Measurements from ENCODE around the gene ACAA1. TPM values are rescaled to one million over a fixed set of nuclear protein-coding genes. Genes with fewer than 3 reads are reported as not detected.

ACAA1 gene
- total and polyA plus RNA-seq, 2 of the 13 experiments (the other 11 are each of a cell fraction or from before 2014, with no cell fraction given) = 60.8 to 188 TPM

GRCh38 chr3:38130631-38131065 lies 6.3 kb downstream of the ACAA1 start (continued):
- TF ChIP-seq ZNF281 (CRISPR knock-in tag; IDR thresholded peaks at IDR 0.05; ENCODE audit: borderline replicate concordance) (no peak), RFX1 (IDR thresholded peaks at IDR 0.05) (no peak), PRDM4 (CRISPR knock-in tag; IDR thresholded peaks at IDR 0.05; ENCODE audit: borderline replicate concordance) (no peak), MED1 (CRISPR knock-in tag; IDR thresholded peaks at IDR 0.05) (peak; percentile 88), ZNF720 (CRISPR knock-in tag; IDR thresholded peaks at IDR 0.05) (no peak), SP1 (IDR thresholded peaks at IDR 0.05) (no peak), SP1 (CRISPR knock-in tag; IDR thresholded peaks at IDR 0.05) (no peak), ZNF230 (CRISPR knock-in tag; IDR thresholded peaks at IDR 0.05) (no peak), LCORL (IDR thresholded peaks at IDR 0.05) (no peak), LCORL (CRISPR knock-in tag; IDR thresholded peaks at IDR 0.05) (peak; percentile 94), ZNF687 (CRISPR knock-in tag; IDR thresholded peaks at IDR 0.05) (peak; percentile 86), IRF1 (CRISPR knock-in tag; IDR thresholded peaks at IDR 0.05; ENCODE audit: low read depth) (no peak), MAX (IDR thresholded peaks at IDR 0.05) (no peak), TSC22D2 (CRISPR knock-in tag; IDR thresholded peaks at IDR 0.05; ENCODE audit: borderline replicate concordance) (no peak), ETV5 (CRISPR knock-in tag; IDR thresholded peaks at IDR 0.05; ENCODE audit: borderline replicate concordance) (peak; percentile 67; the same call in 1 of the 2 replicates), ZNF572 (CRISPR knock-in tag; IDR thresholded peaks at IDR 0.05) (no peak), MLLT10 (CRISPR knock-in tag; IDR thresholded peaks at IDR 0.05) (no peak), HMGXB4 (CRISPR knock-in tag; IDR thresholded peaks at IDR 0.05; ENCODE audit: borderline replicate concordance in 1 of 2, low read depth in 1 of 2) (peak in 1 of 2 experiments; percentile 40; a peak in 1 of 4 replicates), ZNF777 (CRISPR knock-in tag; IDR thresholded peaks at IDR 0.05) (no peak)
